Gastrocnemius medialis (tissue), 4 donors: ENCODE measurements around the gene ZFYVE21.

ENCODE experiments used
- CTCF ChIP-seq, 5 experiments: fragments of 450-650 bp in 3 of 5; fragments of 200-600 bp in 2 of 5; sonication (generic) in 2 of 5; IDR thresholded peaks in 4 of 5; conservative IDR thresholded peaks in 1 of 5; 1 replicate in 4 of 5; 2 replicates in 1 of 5; pipeline ENCODE4 v1.5.1; 2016 to 2019; ENCODE audit warnings: antibody characterized with exemption in 5 of 5, mild to moderate bottlenecking in 3 of 5, moderate library complexity in 3 of 5
- POLR2A ChIP-seq, 2 donors: fragments of 450-650 bp; IDR thresholded peaks; one replicate each; pipeline ENCODE4 v1.6.1; 2017; ENCODE audit warnings: antibody characterized with exemption in 2 of 2, mild to moderate bottlenecking in 2 of 2, moderate library complexity in 2 of 2

DNA sequence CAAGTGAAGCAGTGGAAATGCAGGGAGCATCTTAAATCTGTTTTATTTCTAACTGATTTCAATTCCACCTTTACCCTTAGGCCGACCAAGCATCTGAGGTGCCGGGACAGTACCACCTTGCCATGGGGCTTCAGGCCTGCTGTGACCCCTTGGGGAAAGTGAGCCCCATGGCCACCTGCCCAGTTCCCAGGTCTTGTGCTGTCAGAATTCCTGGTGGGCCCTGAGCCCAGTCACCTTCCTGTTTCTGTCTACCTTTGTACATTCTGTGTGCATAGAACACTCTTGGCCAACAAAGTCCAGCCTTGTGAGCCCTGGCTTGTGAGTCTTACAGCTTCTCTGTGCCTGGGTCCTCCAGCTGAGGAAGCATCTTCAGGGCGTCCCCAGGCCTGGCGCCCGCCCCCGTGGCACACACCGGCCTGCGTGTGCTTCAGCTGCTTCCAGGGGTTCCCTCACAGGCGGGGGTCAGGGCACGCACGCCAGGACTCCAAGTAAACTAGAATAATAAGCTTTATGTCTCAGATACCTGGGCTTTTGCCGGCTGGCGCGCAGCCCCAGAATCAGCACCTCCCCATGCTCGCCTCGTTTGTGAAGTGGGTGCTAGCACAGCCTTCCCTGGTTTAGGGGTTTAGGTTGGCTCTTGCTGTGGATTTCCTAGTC is 10.3 kb downstream of the ZFYVE21 start:
- TF ChIP-seq CTCF (IDR thresholded peaks at IDR 0.05 in 4 of 5, conservative IDR thresholded peaks at IDR 0.05 in 1 of 5): no peak
- no peak for TF ChIP-seq POLR2A (IDR thresholded peaks at IDR 0.05)
